ENCODE data around the gene IMMP2L.
"Not testable (repeated sequence)": the region's sequence is repeated elsewhere in the genome, so short reads cannot be mapped to it uniquely, and the experiment has no call there.

The IMMP2L gene

GRCh38 chr7:111324228-111324627, 238.1 kb downstream of the IMMP2L start:
- no peak for DNase-seq

GRCh38 chr7:111323670-111324069, 238.6 kb downstream of the IMMP2L start:
- not testable (repeated sequence) for DNase-seq

GRCh38 chr7:111320133-111320532, 242.2 kb downstream of the IMMP2L start:
- DNase-seq: no peak

GRCh38 chr7:111312966-111313365, 249.3 kb downstream of the IMMP2L start:
- no peak for DNase-seq

- no peak for DNase-seq
Measured at GRCh38 chr7:111308691-111309090, 253.6 kb downstream of the IMMP2L start.

GRCh38 chr7:111301891-111302290, 260.4 kb downstream of the IMMP2L start:
- DNase-seq: no peak

GRCh38 chr7:111294494-111294893, 267.8 kb downstream of the IMMP2L start:
- DNase-seq: no peak

- DNase-seq: no peak
Measured at GRCh38 chr7:111292026-111292470, 270.2 kb downstream of the IMMP2L start.

GRCh38 chr7:111290982-111291381, 271.3 kb downstream of the IMMP2L start:
- no peak for DNase-seq

- DNase-seq: no peak
Measured at GRCh38 chr7:111290419-111290818, 271.9 kb downstream of the IMMP2L start.

GRCh38 chr7:111288441-111288840, 273.9 kb downstream of the IMMP2L start:
- DNase-seq: not testable (repeated sequence)

- no peak for DNase-seq
Measured at GRCh38 chr7:111282626-111283025, 279.7 kb downstream of the IMMP2L start.

GRCh38 chr7:111274857-111275256, 287.4 kb downstream of the IMMP2L start:
- DNase-seq: no peak

- no peak for DNase-seq
Measured at GRCh38 chr7:111272092-111272491, 290.2 kb downstream of the IMMP2L start.

- not testable (repeated sequence) for DNase-seq
Measured at GRCh38 chr7:111270794-111271193, 291.5 kb downstream of the IMMP2L start.

- no peak for DNase-seq
Measured at GRCh38 chr7:111268941-111269340, 293.4 kb downstream of the IMMP2L start.

- no peak for DNase-seq
Measured at GRCh38 chr7:111266613-111267012, 295.7 kb downstream of the IMMP2L start.

- DNase-seq: no peak
Measured at GRCh38 chr7:111265394-111265793, 296.9 kb downstream of the IMMP2L start.

GRCh38 chr7:111264981-111265380, 297.3 kb downstream of the IMMP2L start:
- no peak for DNase-seq

GRCh38 chr7:111264111-111264868, 298.0 kb downstream of the IMMP2L start:
- DNase-seq: no peak

- no peak for DNase-seq
Measured at GRCh38 chr7:111262293-111263116, 299.8 kb downstream of the IMMP2L start.

- no peak for DNase-seq
Measured at GRCh38 chr7:111261496-111261895, 300.8 kb downstream of the IMMP2L start.

- DNase-seq: no peak
Measured at GRCh38 chr7:111259991-111260390, 302.3 kb downstream of the IMMP2L start.

- DNase-seq: no peak
Measured at GRCh38 chr7:111256391-111256790, 305.9 kb downstream of the IMMP2L start.

Measured in bone marrow (tissue), 2 donors.